Activated naive CD4-positive, alpha-beta T cell treated with anti-CD3 and anti-CD28 coated beads, Interleukin-2, amount 50 U/mL, for 24 hours (primary cell): ENCODE data around the gene SARS1.
"Not testable (repeated sequence)": the region's sequence is repeated elsewhere in the genome, so short reads cannot be mapped to it uniquely, and the experiment has no call there.

ENCODE experiments used
- H3K27ac Mint-ChIP-seq: one replicate; pipeline ENCODE4 v1.8.0; 2021; ENCODE audit warnings: mild to moderate bottlenecking, mixed read lengths
- H3K27me3 Mint-ChIP-seq: one replicate; pipeline ENCODE4 v1.8.0; 2021; ENCODE audit warnings: mixed read lengths
- H3K36me3 Mint-ChIP-seq: one replicate; pipeline ENCODE4 v1.8.0; 2021; ENCODE audit warnings: mixed read lengths
- H3K4me1 Mint-ChIP-seq: one replicate; pipeline ENCODE4 v1.8.0; 2021; ENCODE audit warnings: mixed read lengths
- H3K4me3 Mint-ChIP-seq: one replicate; pipeline ENCODE4 v1.8.0; 2021; ENCODE audit warnings: mild to moderate bottlenecking, mixed read lengths
- H3K9me3 Mint-ChIP-seq: one replicate; pipeline ENCODE4 v1.8.0; 2021; ENCODE audit warnings: mixed read lengths

The SARS1 gene

GRCh38 chr1:109281680-109282496 is 68.2 kb downstream of the SARS1 start:
- peaks cover 20% of the 10 kb centered on the region for H3K4me1 Mint-ChIP-seq
- no peak overlapping the region for H3K27ac Mint-ChIP-seq
- no peaks in the 10 kb centered on the region for H3K9me3 Mint-ChIP-seq
- peak overlapping the region; percentile 96 for H3K4me3 Mint-ChIP-seq
- no peaks in the 10 kb centered on the region for H3K36me3 Mint-ChIP-seq
- H3K27me3 Mint-ChIP-seq: no peaks in the 10 kb centered on the region

GRCh38 chr1:109282497-109282951 is 68.8 kb downstream of the SARS1 start:
- Mint-ChIP-seq H3K4me1 (peaks cover 20% of the 10 kb centered on the region), H3K36me3 (no peaks in the 10 kb centered on the region), H3K9me3 (no peaks in the 10 kb centered on the region), H3K4me3 (peak overlapping the region; percentile 96), H3K27ac (no peak overlapping the region), H3K27me3 (no peaks in the 10 kb centered on the region)

GRCh38 chr1:109282952-109283747 is 69.4 kb downstream of the SARS1 start, which contains the start of gene PSRC1:
PSRC1 (minus strand) TSS chr1:109283145.
- peaks cover 20% of the 10 kb centered on the region for H3K4me1 Mint-ChIP-seq
- peak within 1 kb of the TSS; percentile 96 for H3K4me3 Mint-ChIP-seq
- H3K9me3 Mint-ChIP-seq: no peaks in the 10 kb centered on the region
- peak within 1 kb of the TSS; percentile 9 for H3K27ac Mint-ChIP-seq
- H3K36me3 Mint-ChIP-seq: no peaks in the 10 kb centered on the region
- H3K27me3 Mint-ChIP-seq: no peaks in the 10 kb centered on the region

- Mint-ChIP-seq H3K4me1 (peaks cover 20% of the 10 kb centered on the region), H3K4me3 (peak overlapping the region; percentile 96), H3K27me3 (no peaks in the 10 kb centered on the region), H3K27ac (no peak overlapping the region), H3K9me3 (no peaks in the 10 kb centered on the region), H3K36me3 (no peaks in the 10 kb centered on the region)
These were observed 70.3 kb downstream of the SARS1 start for GRCh38 chr1:109283748-109284600.

GRCh38 chr1:109286762-109287161 is 73.0 kb downstream of the SARS1 start:
- H3K4me3 Mint-ChIP-seq, H3K36me3 Mint-ChIP-seq, H3K27ac Mint-ChIP-seq, H3K9me3 Mint-ChIP-seq, H3K27me3 Mint-ChIP-seq: not testable (repeated sequence)
- H3K4me1 Mint-ChIP-seq: peaks cover 20% of the 10 kb centered on the region
